Pons (tissue), 1 donor: ENCODE data around the gene FERMT1.

Experiments used
- DNase-seq: peaks from one replicate; pipeline ENCODE4 v3.0.0-alpha.2; 2016; ENCODE audit warnings: low spot score

FERMT1 gene, protein sequence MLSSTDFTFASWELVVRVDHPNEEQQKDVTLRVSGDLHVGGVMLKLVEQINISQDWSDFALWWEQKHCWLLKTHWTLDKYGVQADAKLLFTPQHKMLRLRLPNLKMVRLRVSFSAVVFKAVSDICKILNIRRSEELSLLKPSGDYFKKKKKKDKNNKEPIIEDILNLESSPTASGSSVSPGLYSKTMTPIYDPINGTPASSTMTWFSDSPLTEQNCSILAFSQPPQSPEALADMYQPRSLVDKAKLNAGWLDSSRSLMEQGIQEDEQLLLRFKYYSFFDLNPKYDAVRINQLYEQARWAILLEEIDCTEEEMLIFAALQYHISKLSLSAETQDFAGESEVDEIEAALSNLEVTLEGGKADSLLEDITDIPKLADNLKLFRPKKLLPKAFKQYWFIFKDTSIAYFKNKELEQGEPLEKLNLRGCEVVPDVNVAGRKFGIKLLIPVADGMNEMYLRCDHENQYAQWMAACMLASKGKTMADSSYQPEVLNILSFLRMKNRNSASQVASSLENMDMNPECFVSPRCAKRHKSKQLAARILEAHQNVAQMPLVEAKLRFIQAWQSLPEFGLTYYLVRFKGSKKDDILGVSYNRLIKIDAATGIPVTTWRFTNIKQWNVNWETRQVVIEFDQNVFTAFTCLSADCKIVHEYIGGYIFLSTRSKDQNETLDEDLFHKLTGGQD

GRCh38 chr20:6122873-6123648 lies at the start of gene FERMT1:
TSS of gene FERMT1 (minus strand) at chr20:6123030. CDS start at chr20:6119554, 3,476 bp downstream.
- no peak for DNase-seq

- no peak for DNase-seq
These were observed 46.4 kb upstream of the FERMT1 start for GRCh38 chr20:6169251-6169650.

- DNase-seq: no peak
These were observed 45.4 kb upstream of the FERMT1 start for GRCh38 chr20:6168204-6168603.

GRCh38 chr20:6165346-6165745 lies 42.5 kb upstream of the FERMT1 start:
- no peak for DNase-seq

- DNase-seq: peak; percentile 20
These were observed 41.9 kb upstream of the FERMT1 start for GRCh38 chr20:6164421-6165341.

GRCh38 chr20:6160736-6161135 lies 37.9 kb upstream of the FERMT1 start:
- DNase-seq: no peak

DNA sequence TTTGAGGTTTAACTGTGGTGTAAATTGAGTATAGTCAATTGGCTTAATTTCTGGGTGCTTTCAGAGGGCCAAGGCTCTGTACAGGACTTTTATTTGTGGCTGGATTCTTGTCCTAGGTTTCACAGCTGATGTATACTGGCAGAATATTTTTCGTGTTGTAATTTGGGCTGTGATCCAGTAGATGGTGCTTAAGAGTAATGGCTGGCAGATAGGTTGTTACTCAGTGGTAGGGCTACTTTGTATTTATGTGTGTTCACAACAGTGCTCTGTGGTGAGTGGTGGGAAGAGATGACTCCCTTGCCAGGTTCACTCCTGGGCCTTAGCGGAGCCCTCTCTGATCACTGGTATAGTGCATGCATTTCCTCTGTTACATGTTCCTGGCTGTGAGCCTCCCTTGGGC lies 34.5 kb upstream of the FERMT1 start:
- no peak for DNase-seq

DNA sequence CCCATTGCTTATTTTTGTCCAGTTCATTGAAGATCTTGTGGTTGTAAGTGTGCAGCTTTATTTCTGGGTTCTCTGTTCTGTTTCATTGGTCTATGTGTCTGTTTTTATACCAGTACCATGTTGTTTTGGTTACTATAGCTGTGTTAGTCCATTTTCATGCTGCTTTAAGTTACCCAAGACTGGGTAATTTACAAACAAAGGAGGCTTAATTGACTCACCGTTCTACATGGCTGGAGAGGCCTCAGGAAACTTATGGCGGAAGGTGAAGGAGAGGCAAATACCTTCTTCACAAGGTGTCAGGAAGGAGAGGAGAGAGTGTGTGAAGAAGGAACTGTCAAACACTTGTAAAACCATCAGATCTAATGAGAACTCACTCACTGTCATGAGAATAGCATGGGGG lies 29.9 kb upstream of the FERMT1 start:
- DNase-seq: no peak

DNA sequence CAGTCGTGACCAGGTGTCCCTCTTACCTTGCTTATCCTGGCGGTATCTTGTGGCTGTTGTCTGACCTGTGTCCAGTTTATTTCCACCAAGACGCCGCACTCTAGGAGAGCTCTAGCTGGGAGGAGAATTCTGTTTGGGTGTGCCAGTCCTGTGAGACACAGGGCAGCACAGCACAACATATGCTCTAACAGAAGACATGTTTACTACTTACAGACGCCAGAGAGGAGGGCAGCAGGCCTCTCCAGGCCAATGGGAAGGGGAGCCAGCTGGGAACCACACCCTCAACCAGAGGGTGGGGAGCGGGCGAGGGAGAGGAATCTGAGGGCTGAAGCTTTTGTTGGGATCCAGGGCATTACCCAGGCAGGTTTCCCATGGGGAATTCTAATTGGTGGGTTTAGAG lies 25.2 kb upstream of the FERMT1 start:
- DNase-seq: no peak

- DNase-seq: peak; percentile 75
These were observed 19.6 kb upstream of the FERMT1 start for GRCh38 chr20:6142348-6142993.

DNA sequence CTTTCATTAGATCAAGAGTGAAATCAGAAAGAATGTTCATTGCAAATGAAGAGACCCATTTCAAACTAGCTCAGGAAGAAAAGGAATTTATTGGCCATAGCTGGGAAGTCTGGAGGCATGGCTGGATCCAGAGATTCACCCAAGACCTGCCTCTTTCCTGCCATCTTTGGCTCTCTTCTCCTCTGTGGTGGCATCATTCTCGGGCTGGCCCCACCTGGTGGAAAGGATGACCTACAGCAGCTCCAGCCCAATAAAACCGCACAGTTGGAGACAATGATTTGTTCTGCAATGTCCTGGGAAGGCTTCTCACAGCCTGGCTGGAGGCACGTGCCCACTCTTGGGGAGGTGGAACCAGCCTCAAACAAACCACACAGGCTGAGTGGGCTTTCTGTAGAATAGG lies 18.1 kb upstream of the FERMT1 start:
- no peak for DNase-seq

DNA sequence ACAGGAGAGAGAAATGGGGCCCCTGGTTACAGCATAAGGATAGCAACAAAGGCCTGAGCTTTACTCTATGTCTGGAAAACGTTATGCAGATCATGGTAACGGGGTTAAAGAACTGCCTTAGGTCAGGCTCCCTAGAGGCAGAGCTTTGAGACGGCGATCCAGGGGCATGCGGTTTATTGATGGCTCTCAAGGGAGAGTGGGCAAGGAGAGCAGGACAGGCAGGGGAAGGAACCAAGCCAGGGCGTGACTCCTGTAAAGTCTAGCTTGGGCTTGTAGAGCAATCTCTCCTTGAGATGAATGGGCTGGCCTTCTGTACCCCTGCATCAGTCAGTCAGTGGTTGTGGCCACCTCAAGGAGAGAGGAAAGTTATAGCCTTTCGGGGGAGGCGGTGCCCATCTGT lies 12.5 kb upstream of the FERMT1 start:
- DNase-seq: no peak

- no peak for DNase-seq
These were observed 11.8 kb upstream of the FERMT1 start for GRCh38 chr20:6134592-6134991.

DNA sequence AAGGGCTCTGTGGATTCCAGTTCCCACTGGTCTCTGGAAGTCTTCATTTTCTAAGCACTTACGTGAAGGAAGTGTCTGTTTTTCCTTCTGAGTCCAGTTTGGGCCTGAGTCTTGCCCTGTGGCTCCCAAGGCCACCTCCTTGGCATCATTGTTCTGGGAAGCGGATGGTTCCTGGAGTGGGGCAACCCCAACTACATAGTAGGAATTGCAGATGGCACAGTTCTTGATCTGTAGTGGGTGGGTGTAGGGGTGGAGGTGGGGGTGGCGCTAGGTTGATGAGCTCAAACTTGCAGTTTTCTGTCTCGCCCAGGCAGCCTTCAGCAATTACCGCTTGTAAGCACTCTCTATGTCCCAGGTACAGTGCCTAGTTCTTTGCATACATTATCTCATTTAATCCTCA lies 7.2 kb upstream of the FERMT1 start:
- DNase-seq: no peak

- DNase-seq: no peak
These were observed 5.0 kb upstream of the FERMT1 start for GRCh38 chr20:6127825-6128224.

- DNase-seq: no peak
These were observed 4.0 kb upstream of the FERMT1 start for GRCh38 chr20:6126846-6127245.

- no peak for DNase-seq
These were observed 802 bp upstream of the FERMT1 start for GRCh38 chr20:6123649-6124014.

DNA sequence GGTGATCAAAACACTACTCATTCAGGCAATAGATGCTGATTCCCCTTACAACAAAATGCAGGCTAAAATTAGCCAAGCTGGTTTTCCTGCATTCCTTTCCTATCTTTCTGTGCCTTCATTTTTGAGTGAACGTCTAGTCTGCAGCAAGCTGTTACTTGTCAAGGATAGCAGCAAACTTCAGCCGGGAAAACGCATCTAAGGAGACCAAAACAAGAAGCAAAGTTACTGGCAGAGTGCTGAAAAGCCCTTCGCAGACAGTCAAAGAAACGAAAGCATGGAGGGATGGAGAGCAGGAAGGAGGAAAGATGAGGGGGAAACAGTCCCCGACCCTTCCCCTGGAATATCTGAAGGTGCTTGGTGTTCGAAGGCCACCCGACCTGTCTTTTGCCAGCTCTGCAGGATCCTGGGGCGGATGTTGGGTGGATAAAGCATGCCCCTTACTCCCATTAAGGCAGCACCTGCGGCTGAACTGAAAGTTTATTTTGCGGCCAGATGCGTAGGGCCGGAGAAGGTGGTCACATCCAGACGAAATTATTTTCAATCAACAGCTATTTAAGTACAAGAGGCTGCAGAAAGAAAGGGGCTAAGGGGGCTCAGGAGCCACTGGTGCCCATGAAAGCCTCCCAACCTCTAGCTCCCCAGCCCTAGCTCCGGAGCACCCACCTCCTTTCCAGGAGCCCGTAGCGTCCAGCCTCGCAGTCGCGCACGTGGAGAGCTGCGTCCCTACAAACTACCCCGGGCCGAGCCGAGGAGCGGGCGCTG lies 538 bp downstream of the FERMT1 start:
- no peak for DNase-seq

DNA sequence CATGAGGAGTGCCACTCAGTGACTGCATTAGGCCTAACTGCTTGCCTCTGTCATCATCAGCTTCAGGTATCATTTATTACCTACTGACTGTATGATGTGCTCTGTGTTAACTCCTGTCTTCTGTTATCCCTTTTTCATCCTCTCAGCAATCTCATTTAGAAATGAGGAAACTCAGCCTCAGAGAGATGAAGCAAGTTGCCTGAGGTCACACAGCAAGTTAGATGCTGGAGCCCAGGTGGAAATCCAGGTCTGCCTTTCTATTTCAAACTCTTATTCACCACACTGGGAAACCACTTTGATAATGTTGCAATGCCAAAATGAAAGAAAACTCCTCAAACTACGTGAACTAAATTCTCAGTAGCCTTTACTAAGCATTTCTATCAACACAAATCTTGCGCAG lies 1.3 kb downstream of the FERMT1 start:
- DNase-seq: no peak

DNA sequence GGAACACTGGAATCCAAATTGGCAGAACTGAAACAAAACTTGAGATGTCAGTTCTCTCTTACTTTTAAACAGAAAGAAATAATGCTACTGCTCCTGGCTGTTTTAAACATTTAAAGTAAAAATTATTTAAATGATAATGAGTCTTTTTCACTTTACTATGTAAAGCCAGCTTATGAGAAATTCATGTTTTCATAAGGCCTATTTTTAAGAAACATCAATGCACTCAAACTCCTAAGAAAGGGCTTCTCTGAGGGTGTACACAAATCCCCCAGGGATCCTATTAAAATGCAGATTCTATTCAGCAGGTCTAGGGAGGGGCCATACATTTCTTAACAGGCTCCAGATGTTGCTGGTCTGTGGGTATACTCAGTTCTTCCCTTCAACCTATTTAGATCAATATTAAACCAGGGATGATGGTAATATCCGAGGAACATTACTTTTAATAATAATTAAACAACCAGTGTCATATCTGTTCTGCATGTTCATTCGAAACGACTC lies 2.3 kb downstream of the FERMT1 start:
- DNase-seq: no peak
